Loucy (cell line): Measurements from ENCODE around the gene XRN2.

ENCODE experiments used
- H2AFZ ChIP-seq: fragments of 200-600 bp; sonication (generic); 2 replicates; pipeline ENCODE4 v1.6.0; 2016; ENCODE audit warnings: antibody characterized with exemption, mild to moderate bottlenecking, low read length, moderate library complexity
- H3F3A ChIP-seq: fragments of 200-600 bp; 2 replicates; pipeline ENCODE4 v1.6.0; 2016; ENCODE audit warnings: antibody characterized with exemption, low read depth, mild to moderate bottlenecking
- H3K27me3 ChIP-seq: fragments of 200-600 bp; sonication (generic); 2 replicates; pipeline ENCODE4 v1.6.1; 2014; ENCODE audit warnings: low read length, mild to moderate bottlenecking; ENCODE audit not compliant: insufficient read depth, poor library complexity, severe bottlenecking
- H3K36me3 ChIP-seq: fragments of 200-600 bp; sonication (generic); 2 replicates; pipeline ENCODE4 v1.6.1; 2016; ENCODE audit warnings: low read length; ENCODE audit not compliant: insufficient read depth
- H3K4me1 ChIP-seq: fragments of 200-600 bp; sonication (generic); 2 replicates; pipeline ENCODE4 v1.5.1; 2014; ENCODE audit warnings: low read length, mild to moderate bottlenecking; ENCODE audit not compliant: insufficient read depth, poor library complexity, severe bottlenecking
- H3K4me2 ChIP-seq: fragments of 200-600 bp; sonication (generic); 2 replicates; pipeline ENCODE4 v1.6.0; 2014; ENCODE audit warnings: antibody characterized with exemption, low read length, low read depth, mild to moderate bottlenecking; ENCODE audit not compliant: poor library complexity, severe bottlenecking
- H3K4me3 ChIP-seq: fragments of 200-600 bp; sonication (generic); 2 replicates; pipeline ENCODE4 v1.5.1; 2014; ENCODE audit warnings: low read length, mild to moderate bottlenecking, mixed read lengths; ENCODE audit not compliant: poor library complexity, severe bottlenecking
- H3K79me2 ChIP-seq: fragments of 200-600 bp; sonication (generic); 2 replicates; pipeline ENCODE4 v1.6.1; 2014; ENCODE audit warnings: low read length; ENCODE audit not compliant: insufficient read depth
- H3K9ac ChIP-seq: fragments of 200-600 bp; sonication (generic); 2 replicates; pipeline ENCODE4 v1.6.0; 2014; ENCODE audit warnings: mild to moderate bottlenecking, low read depth, low read length, moderate library complexity; ENCODE audit not compliant: poor library complexity, severe bottlenecking
- H3K9me2 ChIP-seq: fragments of 200-600 bp; sonication (generic); replicated peaks from 2 replicates; pipeline ENCODE4 v1.6.1; 2016; ENCODE audit warnings: low read depth, low read length, mixed read lengths
- H3K9me3 ChIP-seq: fragments of 200-600 bp; sonication (generic); 2 replicates; pipeline ENCODE4 v1.6.1; 2014; ENCODE audit warnings: mild to moderate bottlenecking, antibody characterized with exemption, low read length, low read depth; ENCODE audit not compliant: insufficient read depth
- H4K20me1 ChIP-seq: fragments of 200-600 bp; sonication (generic); 2 replicates; pipeline ENCODE4 v1.6.0; 2014; ENCODE audit warnings: antibody characterized with exemption, low read length, mild to moderate bottlenecking; ENCODE audit not compliant: insufficient read depth, poor library complexity, severe bottlenecking
- CTCF ChIP-seq: fragments of 200-600 bp; sonication (generic); conservative IDR thresholded peaks from 2 replicates; pipeline ENCODE4 v1.5.1; 2014; ENCODE audit warnings: mild to moderate bottlenecking, antibody characterized with exemption, low read length
- EZH2phosphoT487 ChIP-seq: fragments of 200-600 bp; IDR thresholded peaks from 2 replicates; pipeline ENCODE4 v1.6.1; 2018; ENCODE audit warnings: antibody characterized with exemption, mild to moderate bottlenecking, moderate library complexity, borderline replicate concordance

Gene XRN2

GRCh38 chr20:21388566-21388965 lies 85.4 kb downstream of the XRN2 start:
- H3K4me2 ChIP-seq: no peak overlapping the region
- H3K9me2 ChIP-seq: no peaks in the 10 kb centered on the region
- TF ChIP-seq EZH2phosphoT487 (no peak), CTCF (no peak)
- H2AFZ ChIP-seq: no peak overlapping the region
- H3K9ac ChIP-seq: no peak overlapping the region
- H3K27me3 ChIP-seq: no peaks in the 10 kb centered on the region
- no peaks in the 10 kb centered on the region for H3K4me1 ChIP-seq
- H3K9me3 ChIP-seq: no peaks in the 10 kb centered on the region
- H3K79me2 ChIP-seq: no peaks in the 10 kb centered on the region
- H3K4me3 ChIP-seq: no peak overlapping the region
- no peaks in the 10 kb centered on the region for H3F3A ChIP-seq
- no peaks in the 10 kb centered on the region for H4K20me1 ChIP-seq
- H3K36me3 ChIP-seq: peaks cover 65% of the 10 kb centered on the region

GRCh38 chr20:21389368-21389767 lies 86.2 kb downstream of the XRN2 start:
- TF ChIP-seq EZH2phosphoT487 (no peak), CTCF (no peak)
- Histone ChIP-seq H3K4me2 (no peak overlapping the region), H3K27me3 (no peaks in the 10 kb centered on the region)

GRCh38 chr20:21390768-21391167 lies 87.6 kb downstream of the XRN2 start:
- Histone ChIP-seq H3K27me3 (no peaks in the 10 kb centered on the region), H3K9me3 (no peaks in the 10 kb centered on the region), H3K4me3 (no peak overlapping the region)

More at GRCh38 chr20:21389368-21389767, 86.2 kb downstream of the XRN2 start:
- Histone ChIP-seq H3K36me3 (peaks cover 57% of the 10 kb centered on the region), H3K9ac (no peak overlapping the region), H4K20me1 (no peaks in the 10 kb centered on the region), H3K9me3 (no peaks in the 10 kb centered on the region), H3K9me2 (no peaks in the 10 kb centered on the region), H3K4me1 (no peaks in the 10 kb centered on the region), H3F3A (no peaks in the 10 kb centered on the region), H3K79me2 (no peaks in the 10 kb centered on the region), H2AFZ (no peak overlapping the region), H3K4me3 (no peak overlapping the region)

More at GRCh38 chr20:21390768-21391167, 87.6 kb downstream of the XRN2 start:
- H3K9me2 ChIP-seq: no peaks in the 10 kb centered on the region
- H3K9ac ChIP-seq: no peak overlapping the region
- peaks cover 44% of the 10 kb centered on the region for H3K36me3 ChIP-seq
- no peaks in the 10 kb centered on the region for H3F3A ChIP-seq
- no peak overlapping the region for H2AFZ ChIP-seq
- H4K20me1 ChIP-seq: no peaks in the 10 kb centered on the region
- TF ChIP-seq CTCF (no peak), EZH2phosphoT487 (no peak)
- H3K4me2 ChIP-seq: no peak overlapping the region
- no peaks in the 10 kb centered on the region for H3K79me2 ChIP-seq
- H3K4me1 ChIP-seq: no peaks in the 10 kb centered on the region
